ENCODE data around the gene CASP1. TPM values are rescaled to one million over a fixed set of nuclear protein-coding genes. Genes with fewer than 3 reads are reported as not detected.
A peak's percentile ranks its signal among the peaks of the same experiment; 100 is the strongest.

The CASP1 gene
- total RNA-seq, 2 experiments from 2014 or later = 31.9 to 32.4 TPM

- no peak for TF ChIP-seq CTCF (IDR thresholded peaks at IDR 0.05)
- Mint-ChIP-seq H3K9me3 (no peaks in the 10 kb centered on the region), H3K27me3 (no peaks in the 10 kb centered on the region), H3K4me1 (ENCODE audit: low read depth) (peaks cover 7% of the 10 kb centered on the region), H3K4me3 (no peak overlapping the region), H3K36me3 (ENCODE audit: low read depth) (no peaks in the 10 kb centered on the region), H3K27ac (no peak overlapping the region)
- intact Hi-C loops (cut with micrococcal nuclease) = loop anchor here (10.0 kb wide), 1 partner anchor 409 kb away; no protein-coding TSS in a partner anchor
- ChIA-PET CTCF (interaction anchor here (1.1 kb wide), 1 partner anchor 57 kb away, joined by 3 read pairs; no protein-coding TSS in a partner anchor), POLR2A (no interaction called here)
- DNase-seq (no peak), ATAC-seq (no peak)
Observed at GRCh38 chr11:105004021-105004420, 30.9 kb downstream of the CASP1 start.

GRCh38 chr11:105003151-105003550 is 31.8 kb downstream of the CASP1 start:
- no peak for TF ChIP-seq CTCF (IDR thresholded peaks at IDR 0.05)
- Mint-ChIP-seq H3K4me3 (no peak overlapping the region), H3K4me1 (ENCODE audit: low read depth) (peaks cover 7% of the 10 kb centered on the region), H3K27me3 (no peaks in the 10 kb centered on the region), H3K36me3 (ENCODE audit: low read depth) (no peaks in the 10 kb centered on the region), H3K9me3 (no peaks in the 10 kb centered on the region), H3K27ac (no peak overlapping the region)
- ATAC-seq = no peak
- POLR2A ChIA-PET = no interaction called here
- CTCF ChIA-PET = interaction anchor here (1.1 kb wide), 1 partner anchor 56 kb away, joined by 3 read pairs; no protein-coding TSS in a partner anchor
- DNase-seq = no peak
- intact Hi-C loops (cut with micrococcal nuclease) = loop anchor here (10.0 kb wide), 1 partner anchor 408 kb away; no protein-coding TSS in a partner anchor

- DNase-seq (peak; percentile 60), ATAC-seq (peak; percentile 90)
- Mint-ChIP-seq H3K4me1 (ENCODE audit: low read depth) (peaks cover 7% of the 10 kb centered on the region), H3K36me3 (ENCODE audit: low read depth) (no peaks in the 10 kb centered on the region), H3K27me3 (no peaks in the 10 kb centered on the region), H3K4me3 (no peak overlapping the region), H3K9me3 (no peaks in the 10 kb centered on the region), H3K27ac (no peak overlapping the region)
- POLR2A ChIA-PET = no interaction called here
- intact Hi-C loops (cut with micrococcal nuclease) = loop anchor here (10.0 kb wide), 1 partner anchor 406 kb away; no protein-coding TSS in a partner anchor
- CTCF ChIA-PET = interaction anchor here (0.8 to 1.4 kb wide), 5 partner anchors 8 to 392 kb away, joined by 3 to 7 read pairs (median 3); no protein-coding TSS in a partner anchor
- TF ChIP-seq CTCF (IDR thresholded peaks at IDR 0.05) = peak; percentile 84
Observed at GRCh38 chr11:105000797-105001196, 34.1 kb downstream of the CASP1 start.

GRCh38 chr11:105000167-105000566 is 34.8 kb downstream of the CASP1 start:
- ChIA-PET CTCF (interaction anchor here (0.8 to 1.4 kb wide), 5 partner anchors 9 to 391 kb away, joined by 3 to 7 read pairs (median 3); no protein-coding TSS in a partner anchor), POLR2A (no interaction called here)
- H3K27me3 Mint-ChIP-seq = no peaks in the 10 kb centered on the region
- intact Hi-C loops (cut with micrococcal nuclease) = loop anchor here (10.0 kb wide), 1 partner anchor 405 kb away; no protein-coding TSS in a partner anchor
- ATAC-seq (peak; percentile 61), DNase-seq (peak; percentile 37)
- no peak overlapping the region for H3K27ac Mint-ChIP-seq
- no peaks in the 10 kb centered on the region for H3K36me3 Mint-ChIP-seq (ENCODE audit: low read depth)
- TF ChIP-seq CTCF (IDR thresholded peaks at IDR 0.05) = no peak
- H3K9me3 Mint-ChIP-seq = no peaks in the 10 kb centered on the region
- peaks cover 7% of the 10 kb centered on the region for H3K4me1 Mint-ChIP-seq (ENCODE audit: low read depth)
- H3K4me3 Mint-ChIP-seq = no peak overlapping the region

GRCh38 chr11:104999721-105000120 is 35.2 kb downstream of the CASP1 start:
- ATAC-seq (no peak), DNase-seq (no peak)
- intact Hi-C loops (cut with micrococcal nuclease) = loop anchor here (10.0 kb wide), 1 partner anchor 405 kb away; no protein-coding TSS in a partner anchor
- Mint-ChIP-seq H3K27me3 (no peaks in the 10 kb centered on the region), H3K27ac (no peak overlapping the region), H3K36me3 (ENCODE audit: low read depth) (no peaks in the 10 kb centered on the region), H3K9me3 (no peaks in the 10 kb centered on the region), H3K4me3 (no peak overlapping the region), H3K4me1 (ENCODE audit: low read depth) (peaks cover 7% of the 10 kb centered on the region)
- CTCF ChIA-PET = interaction anchor here (0.8 kb wide), 1 partner anchor 10 kb away, joined by 3 read pairs; no protein-coding TSS in a partner anchor
- no peak for TF ChIP-seq CTCF (IDR thresholded peaks at IDR 0.05)
- POLR2A ChIA-PET = no interaction called here
